Naive thymus-derived CD4-positive, alpha-beta T cell (primary cell): ENCODE results near the gene MAP7D1. TPM values are rescaled to one million over a fixed set of nuclear protein-coding genes. Genes with fewer than 3 reads are reported as not detected.

Experiments
- ATAC-seq: fragments of 150-1000 bp; cut with Tn5 transposase; 2 replicates; pipeline ENCODE4 v1.10.0; 2021; ENCODE audit warnings: mild to moderate bottlenecking, moderate library complexity
- CTCF ChIA-PET: fragments of 350-600 bp; sonication (Branson Sonifier 250); formaldehyde crosslinking; loops from one replicate; lab custom pipeline; 2021; ENCODE audit warnings: antibody characterized with exemption; lab: Charles Lee
- POLR2A ChIA-PET: fragments of 350-600 bp; sonication (Branson Sonifier 250); formaldehyde crosslinking; loops from one replicate; lab custom pipeline; 2021; ENCODE audit warnings: antibody characterized with exemption, inconsistent platforms; lab: Charles Lee
- DNase-seq, 9 donors: peaks; one replicate each; pipeline versions ENCODE4 v3.0.0 to v3.0.0-alpha.2; 2020 to 2022; ENCODE audit warnings: mixed read lengths in 1 of 9
- H3K27ac ChIP-seq: one replicate; pipeline ENCODE4 v1.7.0; 2013; ENCODE audit warnings: mild to moderate bottlenecking, low read depth, low read length, moderate library complexity
- H3K27me3 ChIP-seq, 2 donors: one replicate each; pipeline ENCODE4 v1.7.0; 2013; ENCODE audit warnings: low read length in 2 of 2, mild to moderate bottlenecking in 2 of 2, moderate library complexity in 2 of 2; ENCODE audit not compliant: control insufficient read depth in 2 of 2, insufficient read depth in 2 of 2
- H3K36me3 ChIP-seq, 3 experiments: 1 replicate in 2 of 3; 2 replicates in 1 of 3; pipeline ENCODE4 v1.7.0; 2013; ENCODE audit warnings: low read length in 3 of 3, mild to moderate bottlenecking in 3 of 3, moderate library complexity in 1 of 3; ENCODE audit not compliant: insufficient read depth in 3 of 3, control insufficient read depth in 2 of 3
- H3K4me1 ChIP-seq, 2 donors: one replicate each; pipeline ENCODE4 v1.7.0; 2013; ENCODE audit warnings: low read length in 2 of 2, mild to moderate bottlenecking in 2 of 2, moderate library complexity in 1 of 2; ENCODE audit not compliant: control insufficient read depth in 2 of 2, insufficient read depth in 2 of 2
- H3K4me3 ChIP-seq: 2 replicates; pipeline ENCODE4 v1.7.0; 2013; ENCODE audit warnings: mild to moderate bottlenecking, low read length
- H3K9me3 ChIP-seq, 3 experiments: 1 replicate in 2 of 3; 2 replicates in 1 of 3; pipeline ENCODE4 v1.7.0; 2013; ENCODE audit warnings: low read length in 3 of 3; ENCODE audit not compliant: control insufficient read depth in 2 of 3
- H3K27ac Mint-ChIP-seq, 9 donors: one replicate each; pipeline ENCODE4 v1.8.0; 2020 to 2022; ENCODE audit warnings: mixed read lengths in 9 of 9, mild to moderate bottlenecking in 8 of 9, moderate library complexity in 5 of 9, inconsistent platforms in 2 of 9
- H3K27me3 Mint-ChIP-seq, 5 donors: one replicate each; pipeline ENCODE4 v1.8.0; 2021 to 2022; ENCODE audit warnings: mixed read lengths in 5 of 5, mild to moderate bottlenecking in 1 of 5
- H3K36me3 Mint-ChIP-seq, 5 donors: one replicate each; pipeline ENCODE4 v1.8.0; 2020 to 2022; ENCODE audit warnings: mixed read lengths in 5 of 5, mild to moderate bottlenecking in 3 of 5, inconsistent platforms in 1 of 5
- H3K4me1 Mint-ChIP-seq, 7 donors: one replicate each; pipeline ENCODE4 v1.8.0; 2020 to 2022; ENCODE audit warnings: mixed read lengths in 7 of 7, mild to moderate bottlenecking in 3 of 7, inconsistent platforms in 1 of 7
- H3K4me3 Mint-ChIP-seq, 10 donors: one replicate each; pipeline ENCODE4 v1.8.0; 2020 to 2022; ENCODE audit warnings: mild to moderate bottlenecking in 10 of 10, mixed read lengths in 10 of 10, moderate library complexity in 6 of 10, inconsistent platforms in 2 of 10
- H3K9me3 Mint-ChIP-seq, 11 donors: one replicate each; pipeline ENCODE4 v1.8.0; 2020 to 2022; ENCODE audit warnings: mixed read lengths in 11 of 11, mild to moderate bottlenecking in 4 of 11, inconsistent platforms in 1 of 11, moderate library complexity in 1 of 11
- intact Hi-C, 2 donors: fragments of 100-400 bp; cut with micrococcal nuclease; formaldehyde crosslinking; loops; one replicate each; pipeline ENCODE4 v1.15.1; 2023
- polyA plus RNA-seq, 2 donors: library from polyadenylated mRNA; unstranded; fragments of 300-500 nt; fragmentation: Illumina TruSeq; gene quantifications; one replicate each; pipeline ENCODE4 v1.2.3, GENCODE V29; 2021
- total RNA-seq, 6 experiments: library from RNA in 5 of 6; stranded (reverse) in 5 of 6; gene quantifications; 1 replicate in 5 of 6; 2 replicates in 1 of 6; pipeline ENCODE4 v1.2.3 and lab custom pipeline; 2021 to 2026

Gene MAP7D1
- total and polyA plus RNA-seq, 7 experiments from 2014 or later = 15.2 to 257 (median 232) TPM

- H3K4me1 ChIP-seq = no peaks in the 10 kb centered on the region
- intact Hi-C loops = no loop called here
- ChIA-PET CTCF (interaction anchor here (0.8 to 6.1 kb wide), 2 partner anchors 35 to 149 kb away, joined by 3 to 77 read pairs; no protein-coding TSS in a partner anchor), POLR2A (no interaction called here)
- H3K36me3 ChIP-seq = peaks cover 10 to 43% (median 13%) of the 10 kb centered on the region in 3 experiments
- ATAC-seq = no peak
- Mint-ChIP-seq H3K27ac (peak overlapping the region in 2 of 9 donors; percentile 6 to 36), H3K4me3 (no peak overlapping the region), H3K36me3 (peaks cover 4 to 29% (median 7%) of the 10 kb centered on the region in 5 donors), H3K27me3 (no peaks in the 10 kb centered on the region), H3K9me3 (no peaks in the 10 kb centered on the region), H3K4me1 (peaks cover 2 to 25% (median 18%) of the 10 kb centered on the region in 7 donors)
- H3K4me3 ChIP-seq = no peak overlapping the region
- DNase-seq = no peak
- no peak overlapping the region for H3K27ac ChIP-seq
- no peaks in the 10 kb centered on the region for H3K9me3 ChIP-seq
- no peaks in the 10 kb centered on the region for H3K27me3 ChIP-seq
Observed at GRCh38 chr1:36136535-36136934, 19.4 kb upstream of the MAP7D1 start.

- Histone ChIP-seq H3K27me3 (no peaks in the 10 kb centered on the region), H3K27ac (no peak overlapping the region), H3K36me3 (peaks cover 10 to 43% (median 13%) of the 10 kb centered on the region in 3 experiments), H3K9me3 (no peaks in the 10 kb centered on the region), H3K4me3 (no peak overlapping the region), H3K4me1 (no peaks in the 10 kb centered on the region)
- no peak for ATAC-seq
- Mint-ChIP-seq H3K9me3 (no peaks in the 10 kb centered on the region), H3K4me3 (no peak overlapping the region), H3K4me1 (peaks cover 6 to 32% (median 23%) of the 10 kb centered on the region in 7 donors), H3K36me3 (peaks cover 4 to 29% (median 7%) of the 10 kb centered on the region in 5 donors), H3K27ac (no peak overlapping the region), H3K27me3 (no peaks in the 10 kb centered on the region)
- CTCF ChIA-PET = interaction anchor here (0.8 kb wide), 1 partner anchor 148 kb away, joined by 3 read pairs; no protein-coding TSS in a partner anchor
- POLR2A ChIA-PET = no interaction called here
- intact Hi-C loops = no loop called here
- DNase-seq = no peak
Observed at GRCh38 chr1:36137226-36137625, 18.7 kb upstream of the MAP7D1 start.

GRCh38 chr1:36137776-36138175 lies 18.2 kb upstream of the MAP7D1 start:
- Mint-ChIP-seq H3K27me3 (no peaks in the 10 kb centered on the region), H3K27ac (peak overlapping the region in 1 of 9 donors; percentile 12), H3K36me3 (peaks cover 4 to 29% (median 8%) of the 10 kb centered on the region in 5 donors), H3K4me1 (peaks cover 10 to 33% (median 29%) of the 10 kb centered on the region in 7 donors), H3K9me3 (no peaks in the 10 kb centered on the region), H3K4me3 (no peak overlapping the region)
- intact Hi-C loops = no loop called here
- no peaks in the 10 kb centered on the region for H3K27me3 ChIP-seq
- H3K36me3 ChIP-seq = peaks cover 10 to 43% (median 13%) of the 10 kb centered on the region in 3 experiments
- POLR2A ChIA-PET = interaction anchor here (1.1 kb wide), 1 partner anchor 9 kb away, joined by 4 read pairs; no protein-coding TSS in a partner anchor
- no peaks in the 10 kb centered on the region for H3K9me3 ChIP-seq
- H3K4me1 ChIP-seq = peaks cover 0 to 4% of the 10 kb centered on the region in 2 donors
- H3K27ac ChIP-seq = no peak overlapping the region
- CTCF ChIA-PET = no interaction called here
- ATAC-seq = no peak
- no peak overlapping the region for H3K4me3 ChIP-seq
- DNase-seq = no peak

GRCh38 chr1:36139521-36139920 lies 16.4 kb upstream of the MAP7D1 start:
- Mint-ChIP-seq H3K4me3 (no peak overlapping the region), H3K36me3 (peaks cover 4 to 29% (median 12%) of the 10 kb centered on the region in 5 donors), H3K4me1 (peaks cover 12 to 41% (median 39%) of the 10 kb centered on the region in 7 donors), H3K27ac (peak overlapping the region in 6 of 9 donors; percentile 38 to 65 (median 49)), H3K9me3 (no peaks in the 10 kb centered on the region), H3K27me3 (no peaks in the 10 kb centered on the region)
- H3K4me1 ChIP-seq = peaks cover 0 to 4% of the 10 kb centered on the region in 2 donors
- DNase-seq (no peak), ATAC-seq (no peak)
- intact Hi-C loops = no loop called here
- H3K4me3 ChIP-seq = no peak overlapping the region
- H3K27ac ChIP-seq = no peak overlapping the region
- POLR2A ChIA-PET = interaction anchor here (1.1 kb wide), 1 partner anchor 12 kb away, joined by 3 read pairs; no protein-coding TSS in a partner anchor
- H3K9me3 ChIP-seq = no peaks in the 10 kb centered on the region
- peaks cover 10 to 43% (median 13%) of the 10 kb centered on the region in 3 experiments for H3K36me3 ChIP-seq
- CTCF ChIA-PET = interaction anchor here (0.9 kb wide), 1 partner anchor 47 kb away, joined by 3 read pairs; no protein-coding TSS in a partner anchor
- H3K27me3 ChIP-seq = no peaks in the 10 kb centered on the region

DNA sequence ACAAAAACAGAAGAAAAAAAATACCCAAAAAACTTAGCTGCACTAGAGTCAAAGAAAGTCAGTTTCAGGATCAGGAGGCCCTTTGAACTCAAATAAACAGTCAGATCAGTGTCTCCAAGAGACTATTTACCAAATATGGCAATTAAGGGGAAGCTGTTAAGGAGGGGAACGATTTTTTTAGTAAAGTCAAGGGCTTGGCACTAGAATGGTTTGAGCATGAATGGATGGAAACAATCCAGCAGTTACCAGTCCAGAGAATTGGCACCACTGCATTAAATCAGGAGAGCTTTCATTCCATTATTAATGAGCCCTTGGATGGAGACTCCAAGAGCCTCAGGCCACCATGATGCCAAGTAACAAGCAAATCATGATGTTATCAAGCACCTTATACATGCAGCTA lies 13.8 kb upstream of the MAP7D1 start:
- Mint-ChIP-seq H3K27ac (peak overlapping the region in 3 of 9 donors; percentile 13 to 31 (median 28)), H3K4me1 (peaks cover 16 to 47% (median 42%) of the 10 kb centered on the region in 7 donors), H3K9me3 (no peaks in the 10 kb centered on the region), H3K4me3 (no peak overlapping the region), H3K27me3 (no peaks in the 10 kb centered on the region), H3K36me3 (peaks cover 4 to 19% (median 12%) of the 10 kb centered on the region in 5 donors)
- ATAC-seq = no peak
- DNase-seq = no peak
- no peak overlapping the region for H3K4me3 ChIP-seq
- no peak overlapping the region for H3K27ac ChIP-seq
- intact Hi-C loops = no loop called here
- H3K27me3 ChIP-seq = no peaks in the 10 kb centered on the region
- POLR2A ChIA-PET = interaction anchor here (0.7 kb wide), 1 partner anchor 17 kb away, joined by 4 read pairs; no protein-coding TSS in a partner anchor
- H3K36me3 ChIP-seq = peaks cover 5 to 27% (median 12%) of the 10 kb centered on the region in 3 experiments
- no peaks in the 10 kb centered on the region for H3K9me3 ChIP-seq
- H3K4me1 ChIP-seq = peaks cover 0 to 4% of the 10 kb centered on the region in 2 donors
- CTCF ChIA-PET = interaction anchor here (0.6 to 1.1 kb wide), 3 partner anchors 42 to 144 kb away, joined by 3 to 4 read pairs (median 3); no protein-coding TSS in a partner anchor

- Histone ChIP-seq H3K27me3 (no peaks in the 10 kb centered on the region), H3K4me1 (peaks cover 3 to 11% of the 10 kb centered on the region in 2 donors), H3K27ac (no peak overlapping the region), H3K9me3 (no peaks in the 10 kb centered on the region), H3K4me3 (no peak overlapping the region), H3K36me3 (peaks cover 1 to 14% (median 4%) of the 10 kb centered on the region in 3 experiments)
- intact Hi-C loops = no loop called here
- Mint-ChIP-seq H3K27ac (peak overlapping the region in 3 of 9 donors; percentile 4 to 57 (median 45)), H3K4me3 (no peak overlapping the region), H3K4me1 (peaks cover 24 to 57% (median 51%) of the 10 kb centered on the region in 7 donors), H3K9me3 (no peaks in the 10 kb centered on the region), H3K36me3 (peaks cover 4 to 24% (median 8%) of the 10 kb centered on the region in 5 donors), H3K27me3 (no peaks in the 10 kb centered on the region)
- DNase-seq (no peak), ATAC-seq (no peak)
- POLR2A ChIA-PET = interaction anchor here (0.7 kb wide), 1 partner anchor 10 kb away, joined by 3 read pairs; no protein-coding TSS in a partner anchor
- CTCF ChIA-PET = no interaction called here
Observed at GRCh38 chr1:36143424-36143823, 12.5 kb upstream of the MAP7D1 start.
